ENCODE data around the gene OGFOD2. TPM values are rescaled to one million over a fixed set of nuclear protein-coding genes. Genes with fewer than 3 reads are reported as not detected.

Gene OGFOD2
- total and polyA plus RNA-seq, 11 donors: 4.4 to 19.7 (median 12.7) TPM

- Histone ChIP-seq H3K4me3 (no peak overlapping the region), H3K4me1 (peaks cover 0 to 8% (median 0%) of the 10 kb centered on the region in 12 donors), H3K27me3 (no peaks in the 10 kb centered on the region), H3K9me3 (no peaks in the 10 kb centered on the region), H3K27ac (no peak overlapping the region), H3K36me3 (peaks cover 0 to 11% (median 0%) of the 10 kb centered on the region in 9 donors)
- ATAC-seq: no peak
- 94 to 100% (median 99%) methylated on average over 1 of the region's 1 CpG for WGBS, 4 donors
- TF ChIP-seq POLR2A (IDR thresholded peaks at IDR 0.05) (no peak), CTCF (IDR thresholded peaks at IDR 0.05) (no peak)
- no peak for DNase-seq
- intact Hi-C loops (cut with DNase I): no loop called here
Observed at GRCh38 chr12:123017753-123018152, 42.7 kb downstream of the OGFOD2 start.

DNA sequence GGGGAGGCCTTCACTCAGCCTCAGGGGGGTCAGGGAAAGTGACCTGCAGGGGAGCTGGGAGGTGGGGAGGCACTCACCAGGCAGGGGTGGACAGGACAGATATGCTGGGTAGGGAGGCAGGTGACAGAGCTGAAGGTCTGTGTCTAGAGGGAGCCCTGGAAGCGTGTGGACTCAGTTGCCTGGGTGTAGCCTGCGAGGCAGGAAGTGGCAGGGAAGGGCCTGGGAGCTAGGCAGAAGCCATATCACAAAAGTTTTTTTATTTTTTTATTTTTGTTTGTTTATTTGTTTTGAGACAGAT lies 44.7 kb downstream of the OGFOD2 start:
- ATAC-seq: peak in 1 of 4 donors; percentile 38
- Histone ChIP-seq H3K4me1 (peaks cover 0 to 8% (median 0%) of the 10 kb centered on the region in 12 donors), H3K9me3 (no peaks in the 10 kb centered on the region), H3K4me3 (no peak overlapping the region), H3K27me3 (no peaks in the 10 kb centered on the region), H3K36me3 (peaks cover 0 to 4% (median 0%) of the 10 kb centered on the region in 9 donors), H3K27ac (no peak overlapping the region)
- TF ChIP-seq CTCF (IDR thresholded peaks at IDR 0.05): no peak
- no peak for TF ChIP-seq POLR2A (IDR thresholded peaks at IDR 0.05)
- intact Hi-C loops (cut with DNase I): no loop called here
- 61 to 77% (median 72%) methylated on average over 2 of the region's 2 CpGs for WGBS, 4 donors
- DNase-seq: peak in 1 of 5 donors; percentile 16

- peaks cover 0 to 8% (median 0%) of the 10 kb centered on the region in 12 donors for H3K4me1 ChIP-seq
- WGBS, 4 donors: 83 to 91% (median 86%) methylated on average over 15 to 18 of the region's 18 CpGs
- no peak for ATAC-seq
- no peak overlapping the region for H3K27ac ChIP-seq
- no peaks in the 10 kb centered on the region for H3K27me3 ChIP-seq
- peaks cover 0 to 7% (median 3%) of the 10 kb centered on the region in 9 donors for H3K36me3 ChIP-seq
- intact Hi-C loops (cut with DNase I): no loop called here
- peak in 1 of 5 donors; percentile 12 for DNase-seq
- TF ChIP-seq POLR2A (IDR thresholded peaks at IDR 0.05) (no peak), CTCF (IDR thresholded peaks at IDR 0.05) (no peak)
- H3K4me3 ChIP-seq: no peak overlapping the region
- no peaks in the 10 kb centered on the region for H3K9me3 ChIP-seq
Observed at GRCh38 chr12:123021688-123022604, 46.9 kb downstream of the OGFOD2 start.

GRCh38 chr12:123022846-123023245 lies 47.8 kb downstream of the OGFOD2 start:
- peaks cover 0 to 15% (median 5%) of the 10 kb centered on the region in 9 donors for H3K36me3 ChIP-seq
- WGBS, 4 donors: 73 to 100% (median 93%) methylated on average over 1 to 5 of the region's 5 CpGs
- H3K27me3 ChIP-seq: no peaks in the 10 kb centered on the region
- H3K4me1 ChIP-seq: peaks cover 0 to 10% (median 0%) of the 10 kb centered on the region in 12 donors
- ATAC-seq (peak in 1 of 4 donors; percentile 17), DNase-seq (peak in 1 of 5 donors; percentile 22)
- H3K4me3 ChIP-seq: no peak overlapping the region
- no peak overlapping the region for H3K27ac ChIP-seq
- intact Hi-C loops (cut with DNase I): no loop called here
- TF ChIP-seq CTCF (IDR thresholded peaks at IDR 0.05) (no peak), POLR2A (IDR thresholded peaks at IDR 0.05) (no peak)
- no peaks in the 10 kb centered on the region for H3K9me3 ChIP-seq

Data from heart left ventricle (tissue), 16 donors.